HG03469 (cell line): ENCODE measurements around the gene DELE1.

ENCODE experiments used
- ATAC-seq: cut with Tn5 transposase; IDR thresholded peaks from one replicate; pipeline ENCODE4 v1.9.1; 2021; ENCODE audit warnings: mild to moderate bottlenecking, moderate library complexity, moderate number of reproducible peaks; ENCODE audit not compliant: unreplicated experiment

Gene DELE1, protein sequence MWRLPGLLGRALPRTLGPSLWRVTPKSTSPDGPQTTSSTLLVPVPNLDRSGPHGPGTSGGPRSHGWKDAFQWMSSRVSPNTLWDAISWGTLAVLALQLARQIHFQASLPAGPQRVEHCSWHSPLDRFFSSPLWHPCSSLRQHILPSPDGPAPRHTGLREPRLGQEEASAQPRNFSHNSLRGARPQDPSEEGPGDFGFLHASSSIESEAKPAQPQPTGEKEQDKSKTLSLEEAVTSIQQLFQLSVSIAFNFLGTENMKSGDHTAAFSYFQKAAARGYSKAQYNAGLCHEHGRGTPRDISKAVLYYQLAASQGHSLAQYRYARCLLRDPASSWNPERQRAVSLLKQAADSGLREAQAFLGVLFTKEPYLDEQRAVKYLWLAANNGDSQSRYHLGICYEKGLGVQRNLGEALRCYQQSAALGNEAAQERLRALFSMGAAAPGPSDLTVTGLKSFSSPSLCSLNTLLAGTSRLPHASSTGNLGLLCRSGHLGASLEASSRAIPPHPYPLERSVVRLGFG

GRCh38 chr5:141923448-141924313, at the start of gene DELE1:
DELE1 (plus strand) TSS chr5:141923871; CDS start chr5:141923942, 71 bp downstream.
- peak; percentile 94 for ATAC-seq

DNA sequence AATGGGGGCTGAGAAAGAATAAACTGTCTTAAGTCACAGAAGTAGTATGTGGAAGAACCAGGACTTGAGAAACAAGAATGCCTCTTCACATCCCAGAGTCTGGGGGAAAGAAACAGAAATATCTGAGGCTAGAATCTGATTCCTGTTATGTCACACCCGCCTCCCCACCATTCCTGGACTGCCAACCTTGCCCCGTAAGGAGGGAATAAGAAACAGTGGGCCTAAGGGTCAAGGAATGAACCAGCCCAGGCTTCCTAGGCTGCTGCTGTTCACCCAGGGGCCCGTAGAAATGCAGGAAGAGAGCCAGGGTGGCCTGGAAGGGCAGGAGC, 49.8 kb upstream of the DELE1 start:
- ATAC-seq, result no peak

GRCh38 chr5:141874262-141874964, 49.3 kb upstream of the DELE1 start:
- no peak for ATAC-seq

- no peak for ATAC-seq
These were observed 48.5 kb upstream of the DELE1 start for GRCh38 chr5:141875022-141875740.

DNA sequence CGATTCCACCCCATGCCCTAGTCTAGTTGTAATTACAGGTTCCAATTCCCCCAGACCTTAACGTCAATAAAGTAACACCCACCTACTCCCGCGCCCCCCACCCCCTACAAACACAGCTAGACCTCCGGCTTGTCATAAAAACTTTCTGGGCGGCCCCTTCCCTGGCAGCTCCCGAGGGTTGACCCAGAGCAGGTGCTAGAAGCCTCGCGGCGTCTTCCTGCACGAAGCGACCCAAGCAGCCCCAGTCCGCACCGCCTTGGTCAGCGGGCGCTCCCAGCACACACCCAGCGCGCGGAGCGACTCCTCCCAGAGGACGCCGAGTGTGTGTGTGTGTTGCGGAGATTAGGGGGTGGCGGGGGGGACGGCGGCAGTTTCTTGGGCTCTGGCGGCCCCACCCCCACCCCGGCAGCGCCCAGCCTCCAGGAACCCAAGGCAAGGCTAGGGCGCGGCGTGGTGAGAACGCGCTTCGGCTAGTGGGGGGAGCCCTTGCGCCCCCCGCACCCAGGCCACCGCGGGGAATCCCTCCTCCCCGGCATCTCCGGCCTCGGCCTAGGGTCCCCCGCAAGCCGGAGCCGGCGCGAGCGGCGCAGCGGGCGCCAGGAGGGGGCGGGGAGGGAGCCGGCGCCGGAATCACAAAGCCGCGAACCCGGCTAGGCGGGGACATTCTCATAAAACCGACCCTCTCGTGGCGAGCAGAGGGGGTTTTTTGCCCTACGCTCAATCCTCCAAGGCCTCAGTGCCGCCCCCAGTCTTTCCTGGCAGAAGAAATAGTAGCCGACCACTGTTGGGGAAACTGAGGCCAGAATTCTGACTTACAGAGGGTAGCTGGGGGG, 47.7 kb upstream of the DELE1 start:
- ATAC-seq, result no peak

- ATAC-seq, result no peak
These were observed 46.9 kb upstream of the DELE1 start for GRCh38 chr5:141876628-141877355.

DNA sequence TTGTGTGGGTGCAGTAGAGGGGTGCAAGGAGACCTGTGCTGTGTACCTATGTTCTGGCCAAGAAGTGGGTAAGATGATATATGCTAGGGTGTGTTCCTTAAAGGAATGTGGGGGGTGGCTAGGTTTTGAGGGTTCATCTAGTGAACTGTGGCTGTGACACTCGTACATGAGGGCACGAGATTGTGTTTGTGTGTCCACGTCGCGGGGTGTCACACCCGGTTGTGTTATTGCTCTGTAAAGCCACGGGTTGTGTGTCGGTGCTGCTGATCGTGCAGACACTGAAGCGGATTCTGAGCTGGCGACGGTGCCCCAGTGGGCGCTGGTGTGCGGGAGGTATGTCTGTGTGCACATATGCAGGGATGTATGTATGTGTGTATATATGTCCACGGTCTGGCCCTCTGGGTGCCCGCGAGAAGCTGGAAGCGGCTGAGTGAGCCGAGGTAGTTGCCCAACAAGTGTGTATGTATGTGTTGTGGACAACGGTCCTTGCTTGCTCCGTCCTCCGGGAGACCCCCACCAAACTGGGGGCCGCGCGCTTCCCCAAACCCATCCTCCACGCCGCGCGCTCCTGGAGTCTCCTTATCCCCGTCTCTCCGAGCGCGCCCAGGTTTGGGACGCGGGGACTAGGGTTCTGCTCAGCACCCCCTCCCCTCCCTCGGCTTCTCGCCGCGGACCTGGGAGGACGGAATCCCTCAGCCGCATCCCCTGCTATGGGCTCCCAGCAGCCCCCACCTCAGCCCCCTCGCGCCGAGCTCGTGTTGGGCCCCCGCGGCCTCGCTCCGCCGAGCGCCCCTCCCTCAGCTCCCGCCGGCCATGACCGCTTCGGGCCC, 46.1 kb upstream of the DELE1 start:
- no peak for ATAC-seq

DNA sequence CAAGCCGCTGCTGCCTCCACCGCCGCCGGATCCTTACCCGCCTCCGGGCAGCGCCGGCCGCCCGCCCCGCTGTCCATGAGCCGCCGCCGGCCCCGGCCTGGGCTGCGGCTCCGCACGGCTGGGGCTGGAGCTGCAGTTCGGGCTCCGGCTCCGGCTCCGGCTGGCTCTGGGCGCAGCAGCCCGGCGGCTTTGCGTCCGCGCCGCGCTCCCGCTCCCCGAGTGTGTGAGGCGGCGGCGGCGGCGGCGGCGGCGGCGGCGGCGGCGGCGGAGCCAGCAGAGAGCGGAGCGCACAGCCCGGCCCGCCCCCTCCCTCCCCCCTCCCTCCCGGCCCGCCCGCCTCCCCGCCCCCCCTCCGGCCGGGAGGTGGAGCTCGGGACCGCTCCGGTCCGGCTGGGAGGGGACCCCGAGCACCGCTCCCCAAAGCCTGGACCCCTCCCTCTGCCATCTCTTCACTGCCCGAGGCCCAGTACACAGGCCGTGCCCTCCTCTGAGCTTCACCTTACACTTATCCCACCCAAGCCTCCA, 45.4 kb upstream of the DELE1 start, which contains the start of gene PCDH1:
TSS of gene PCDH1 (minus strand) at position 225 of the 525 bp plus-strand sequence. CDS start at position 77, 148 bp downstream.
- ATAC-seq, result no peak

- peak; percentile 94 for ATAC-seq
These were observed 44.8 kb upstream of the DELE1 start for GRCh38 chr5:141878711-141879425.

GRCh38 chr5:141879426-141879759, 44.3 kb upstream of the DELE1 start:
- ATAC-seq, result no peak

GRCh38 chr5:141879941-141880738, 43.5 kb upstream of the DELE1 start:
- ATAC-seq, result no peak

DNA sequence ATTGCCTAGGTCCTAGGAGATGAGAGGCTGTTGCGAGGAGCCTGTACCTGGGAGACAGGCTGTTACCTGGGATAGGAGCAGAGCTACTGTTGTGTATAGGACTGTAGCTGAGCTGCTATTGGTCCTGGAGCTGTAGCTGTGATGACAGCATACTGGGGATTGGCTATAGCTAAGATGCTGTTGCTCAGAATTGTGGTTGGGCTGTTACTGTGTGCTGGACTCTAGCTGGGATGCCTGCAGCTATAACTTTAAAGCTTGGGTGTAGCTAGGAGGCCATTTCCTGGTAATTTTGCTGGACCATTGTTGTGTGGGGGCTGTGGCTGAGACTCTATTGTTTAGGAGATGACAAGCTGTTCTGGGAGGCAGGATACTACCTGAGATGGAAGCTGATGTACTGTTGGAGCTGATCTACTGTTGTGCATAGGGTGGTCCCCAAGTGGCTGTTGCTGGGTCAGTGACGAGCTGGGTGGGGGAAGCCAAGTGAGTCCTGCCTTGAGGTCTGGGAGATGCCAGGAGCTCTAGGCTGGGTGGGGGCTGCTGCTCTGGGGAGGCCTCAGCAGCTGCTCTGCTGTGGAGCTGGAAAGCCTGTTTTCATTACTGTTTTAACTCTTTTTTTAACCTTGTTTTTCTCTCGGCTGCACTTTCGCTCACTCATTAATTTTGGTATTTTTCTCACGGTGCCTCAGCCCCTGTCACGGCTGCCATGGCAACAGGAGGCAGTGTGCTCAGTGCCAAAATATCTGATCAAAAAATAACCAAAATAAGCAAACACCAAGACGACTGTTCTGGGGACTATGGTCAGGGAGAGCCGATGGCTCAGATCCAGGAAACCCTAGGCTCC, 42.5 kb upstream of the DELE1 start:
- no peak for ATAC-seq

- no peak for ATAC-seq
These were observed 41.8 kb upstream of the DELE1 start for GRCh38 chr5:141881886-141882285.

GRCh38 chr5:141882594-141883183, 41.0 kb upstream of the DELE1 start:
- ATAC-seq, result no peak
